HG02981 (cell line): Measurements from ENCODE around the gene CEP128.

Experiments
- ATAC-seq: cut with Tn5 transposase; IDR thresholded peaks from one replicate; pipeline ENCODE4 v1.9.1; 2021; ENCODE audit warnings: mild to moderate bottlenecking, moderate library complexity; ENCODE audit not compliant: unreplicated experiment

CEP128 gene

DNA sequence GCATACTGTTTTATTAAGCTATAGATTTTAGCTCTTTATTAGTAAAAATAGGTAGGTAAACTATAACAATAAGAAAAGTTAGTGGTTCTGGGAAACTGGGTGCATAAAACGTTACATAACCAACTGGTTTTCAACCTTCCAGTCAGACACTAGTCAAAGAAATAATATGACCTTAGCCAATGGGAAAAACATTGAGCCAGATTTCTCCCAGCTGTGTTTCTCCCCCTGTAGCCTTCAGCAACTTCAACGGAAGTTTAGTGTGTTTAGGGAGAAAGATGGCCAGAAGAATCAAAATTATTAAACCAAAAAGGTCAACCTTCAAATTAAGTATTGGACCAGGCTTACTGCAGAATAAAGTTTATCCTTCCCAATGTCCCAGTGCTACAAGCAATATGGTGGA, 446.8 kb downstream of the CEP128 start:
- ATAC-seq, result no peak

DNA sequence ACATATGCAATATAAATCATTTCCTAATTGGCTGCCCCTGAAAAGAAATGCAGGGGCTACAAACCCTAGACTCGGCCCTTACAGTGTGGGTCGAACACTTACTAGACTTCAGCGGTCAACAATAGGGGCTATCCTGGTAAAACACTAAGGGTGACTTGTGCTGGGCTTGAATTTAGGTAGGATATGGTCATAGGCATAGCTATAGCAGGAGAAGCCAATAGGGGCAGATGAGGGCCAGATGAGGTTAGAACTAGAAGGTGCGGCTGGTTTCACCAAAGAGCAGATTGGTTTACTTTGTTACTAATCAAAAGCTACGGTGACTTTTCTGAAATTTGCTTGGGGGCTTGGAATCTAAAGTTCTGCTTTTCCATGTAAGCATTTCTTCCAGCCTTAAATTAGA, 447.9 kb downstream of the CEP128 start:
- ATAC-seq, result no peak

DNA sequence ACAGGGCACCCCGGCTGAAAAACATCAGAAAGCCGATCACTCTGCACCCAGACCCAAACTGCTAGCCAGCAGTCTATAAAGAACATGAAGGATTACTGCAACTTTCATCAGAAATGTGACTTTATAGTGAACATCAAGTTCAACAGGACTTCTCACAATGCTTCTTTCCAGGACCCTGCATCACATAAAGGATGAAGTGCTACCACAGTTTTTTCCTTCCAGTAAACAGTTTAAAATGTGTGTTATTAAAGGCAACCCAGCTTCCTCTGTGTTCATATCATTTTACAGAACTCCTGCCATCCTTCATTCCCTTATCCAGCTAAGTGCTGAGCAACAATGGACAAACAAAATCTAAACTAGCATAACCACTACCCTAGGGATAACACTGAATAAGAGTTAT, 449.9 kb downstream of the CEP128 start:
- peak; percentile 13 for ATAC-seq

DNA sequence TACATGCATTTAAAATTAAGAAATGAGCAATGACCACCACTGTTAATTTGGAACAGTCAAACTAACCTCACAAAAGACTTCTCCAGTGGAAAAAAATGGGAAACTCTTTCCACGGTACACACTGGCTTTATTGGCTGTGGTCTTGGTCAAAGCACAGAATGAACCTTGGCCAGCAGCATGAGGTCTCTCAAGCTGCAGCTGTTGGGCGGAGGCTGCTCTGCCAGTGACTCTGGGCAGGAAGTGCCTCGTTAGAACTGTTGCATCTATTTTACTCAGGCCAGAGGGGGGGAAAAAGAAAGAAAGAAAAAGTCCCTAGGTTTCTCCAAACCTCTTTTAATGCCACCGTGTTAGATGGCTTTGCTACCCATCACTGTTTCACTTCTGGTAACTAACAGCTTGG, 450.4 kb downstream of the CEP128 start:
- peak; percentile 86 for ATAC-seq

DNA sequence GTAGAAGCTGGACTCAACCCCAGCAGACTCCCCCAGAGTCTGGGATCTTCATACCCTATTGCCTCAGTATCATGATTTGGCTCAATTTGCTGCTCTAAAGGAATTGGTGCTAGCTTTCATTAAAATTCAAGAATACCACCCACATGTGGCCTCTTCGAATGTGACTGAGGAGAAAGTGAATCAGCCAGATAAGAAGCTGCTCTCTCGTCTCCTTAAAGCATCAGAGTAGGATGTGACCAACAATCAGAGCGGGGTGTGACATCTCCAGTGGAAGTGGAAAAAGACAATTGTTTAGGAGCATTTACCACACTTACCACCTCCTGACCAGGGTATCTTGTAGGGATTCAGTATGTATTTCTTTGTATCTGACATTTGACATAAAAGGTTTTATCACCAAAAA, 452.0 kb downstream of the CEP128 start:
- no peak for ATAC-seq

DNA sequence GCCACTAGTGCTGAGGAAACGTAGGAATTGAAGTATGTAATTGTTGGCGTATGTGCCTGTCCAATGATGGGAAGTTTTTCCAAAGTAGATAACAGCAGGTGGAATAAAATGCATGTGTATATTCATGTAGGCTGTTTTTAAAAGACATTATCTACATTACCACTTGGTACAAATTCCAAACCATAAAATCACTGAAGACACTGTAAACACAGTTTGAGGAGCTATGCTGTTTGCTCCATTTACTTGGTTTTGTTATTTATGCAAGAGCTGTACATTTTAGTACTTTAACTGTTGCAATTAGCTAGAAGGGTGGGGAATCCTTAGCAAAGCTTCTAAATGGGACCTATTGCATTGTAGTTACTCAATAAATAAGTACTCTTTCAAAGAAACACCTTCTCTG, 455.8 kb downstream of the CEP128 start:
- no peak for ATAC-seq

DNA sequence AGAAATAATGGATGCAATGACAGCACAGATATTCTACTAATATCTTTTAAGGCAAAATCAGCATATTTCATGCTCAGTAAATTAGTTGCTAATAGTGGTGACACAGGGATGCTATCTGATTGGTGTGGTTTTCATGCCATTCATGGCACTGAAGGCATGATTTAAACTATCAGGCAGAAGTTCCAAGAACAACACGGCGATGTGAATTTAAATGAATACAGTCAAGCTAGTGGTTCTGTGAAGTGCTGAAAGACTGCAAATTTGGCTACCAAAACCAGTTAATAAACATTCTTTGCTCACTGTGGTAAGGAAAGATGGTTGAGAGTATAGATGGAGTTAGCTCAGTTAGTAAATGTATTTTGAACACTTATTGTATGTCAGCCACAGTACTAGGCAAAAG, 458.2 kb downstream of the CEP128 start:
- ATAC-seq, result no peak

DNA sequence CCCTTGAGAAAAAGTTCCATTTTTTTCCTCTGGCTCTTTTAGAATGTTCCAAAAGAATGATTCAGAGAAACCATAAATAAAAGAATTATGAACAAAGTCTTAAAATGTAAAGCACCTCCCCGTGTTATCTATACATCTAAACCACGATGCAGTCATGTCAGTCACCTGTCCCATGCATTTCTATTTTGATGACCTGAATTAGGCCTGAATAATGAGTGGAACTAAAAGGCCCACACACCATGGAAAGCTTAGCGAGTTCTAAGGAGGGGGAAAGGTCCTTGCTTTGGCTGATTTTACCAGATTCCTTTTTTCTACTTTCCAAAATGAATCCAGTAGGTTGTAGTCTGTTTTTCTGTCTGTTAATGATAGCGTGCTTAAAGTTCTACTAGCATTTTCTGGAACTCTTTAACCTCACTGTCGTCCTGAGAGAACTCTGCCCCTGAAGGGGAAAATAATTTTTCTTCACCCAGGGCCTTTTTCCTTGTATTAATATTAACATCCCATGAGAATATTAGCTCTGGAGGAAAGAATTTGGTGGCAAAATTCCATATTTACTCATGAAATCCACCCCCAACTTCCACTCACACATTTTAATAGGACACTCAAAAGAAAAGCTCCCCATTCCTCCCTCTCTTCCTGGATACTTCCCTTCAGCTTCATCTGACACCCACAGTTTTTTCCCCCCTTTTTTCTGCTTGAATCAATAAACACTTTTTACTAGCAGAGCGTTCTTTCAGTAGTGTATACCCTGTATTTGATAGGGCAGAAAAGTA, 464.0 kb downstream of the CEP128 start:
- no peak for ATAC-seq

DNA sequence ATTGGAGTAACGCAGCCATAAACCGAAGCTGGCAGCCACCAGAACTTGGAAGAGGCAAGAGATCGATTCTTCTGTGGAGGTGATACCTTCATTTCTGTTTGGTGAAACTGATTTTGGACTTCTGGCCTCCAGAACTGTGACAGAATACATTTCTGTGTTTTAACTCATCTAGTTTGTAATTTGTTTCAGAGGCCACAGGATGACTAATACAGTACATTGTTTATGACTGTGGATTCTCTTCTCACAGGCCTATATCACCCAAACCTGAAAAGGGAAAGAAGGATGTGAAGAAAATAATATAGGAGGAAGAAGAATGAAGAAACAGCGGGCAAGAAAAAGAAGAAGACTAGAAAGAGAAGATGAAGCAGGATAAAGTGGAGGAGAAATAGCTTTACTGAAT, 466.5 kb downstream of the CEP128 start:
- ATAC-seq, result no peak

DNA sequence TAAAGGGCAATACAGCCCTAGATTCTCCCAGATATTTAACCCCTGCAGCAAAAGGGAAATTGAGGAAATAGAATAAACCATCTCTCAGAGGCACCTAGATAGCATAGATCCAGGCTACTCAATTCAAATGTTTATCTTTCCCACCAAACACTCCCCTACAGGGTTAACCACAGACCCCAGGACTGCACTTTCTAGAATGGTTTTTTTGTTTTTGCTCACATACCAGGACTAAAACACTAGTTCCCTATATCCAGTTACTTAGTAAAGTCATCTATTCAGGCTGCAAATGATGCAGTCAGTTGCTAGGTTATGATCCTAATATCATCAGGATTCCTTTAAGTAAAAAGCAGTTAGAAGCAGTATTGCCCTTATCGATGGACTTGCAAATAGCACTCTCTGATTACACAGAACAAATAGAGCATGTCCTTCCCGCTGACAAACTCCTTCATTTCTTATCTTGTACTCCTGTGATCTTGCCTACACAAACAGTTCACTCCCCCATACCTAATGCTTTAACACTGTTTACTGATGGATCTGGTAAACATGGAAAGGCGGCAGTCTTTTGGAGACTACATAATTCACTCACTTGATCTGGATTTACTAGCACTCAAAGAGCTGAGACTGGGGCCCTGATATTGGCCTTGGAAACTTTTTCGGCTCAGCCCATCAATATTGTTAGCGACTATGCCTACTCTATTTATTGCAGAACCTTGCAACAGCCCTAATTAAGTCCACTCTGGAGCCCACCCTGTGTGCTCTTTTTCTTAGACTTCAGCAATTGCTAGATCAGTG, 473.0 kb downstream of the CEP128 start:
- ATAC-seq, result no peak

DNA sequence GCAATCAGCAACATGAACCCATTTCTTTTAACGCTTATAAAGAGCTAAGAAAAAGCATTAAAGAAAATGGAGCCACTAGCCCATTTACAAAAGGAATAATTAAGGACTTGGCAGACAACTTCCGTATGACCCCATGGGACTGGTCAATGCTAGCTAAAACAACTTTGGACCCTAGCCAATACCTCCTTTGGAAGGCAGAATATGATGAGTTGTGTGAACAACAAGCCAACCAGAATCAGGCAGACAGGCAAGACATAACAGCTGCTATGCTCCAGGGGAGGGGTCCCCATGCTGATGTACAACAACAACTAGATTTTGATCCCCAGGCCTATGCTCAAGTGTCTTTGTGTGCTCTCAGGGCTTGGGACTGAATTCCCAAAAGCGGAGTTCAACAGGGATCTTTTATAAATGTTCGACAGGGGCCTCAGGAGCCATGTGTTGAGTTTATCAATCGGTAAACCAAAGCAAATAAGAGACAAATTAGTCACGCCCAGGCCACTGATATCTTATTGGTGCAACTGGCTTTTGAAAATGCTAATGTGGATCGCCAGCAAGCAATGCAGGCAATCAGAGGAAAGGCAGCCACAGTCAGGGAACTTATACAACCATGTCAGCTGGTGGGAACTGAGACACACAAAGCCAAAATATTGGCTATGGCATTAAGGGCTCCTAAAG, 475.9 kb downstream of the CEP128 start:
- no peak for ATAC-seq

DNA sequence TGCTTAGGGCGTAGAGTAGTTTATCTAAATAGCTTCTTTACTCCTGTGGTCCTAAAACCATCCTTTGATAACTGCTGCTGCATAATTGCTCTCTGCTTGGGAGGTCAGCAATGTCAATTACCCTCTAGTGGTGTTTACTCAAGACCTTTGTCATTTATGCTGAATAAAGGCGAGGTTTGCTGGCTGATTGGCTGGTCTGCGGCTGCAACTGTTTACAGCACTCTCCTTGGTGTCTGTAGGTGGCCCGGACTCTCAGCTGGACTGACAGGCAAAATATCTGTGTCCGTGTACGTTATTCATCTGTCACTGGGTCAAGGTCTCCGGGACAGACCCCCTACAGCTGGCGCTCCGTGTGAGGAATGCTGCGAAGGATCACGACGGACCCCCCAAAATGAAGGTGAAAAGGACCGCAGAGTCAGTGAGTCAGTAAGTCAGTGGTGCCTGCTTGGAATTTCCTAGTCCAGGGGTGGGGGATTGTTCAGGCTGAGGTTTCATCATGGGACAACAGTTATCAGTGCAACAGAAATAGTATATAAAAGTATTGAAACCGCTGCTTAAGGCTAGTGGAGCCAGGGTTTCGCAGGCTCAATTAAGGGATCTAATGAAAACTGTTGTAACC, 476.9 kb downstream of the CEP128 start:
- no peak for ATAC-seq

DNA sequence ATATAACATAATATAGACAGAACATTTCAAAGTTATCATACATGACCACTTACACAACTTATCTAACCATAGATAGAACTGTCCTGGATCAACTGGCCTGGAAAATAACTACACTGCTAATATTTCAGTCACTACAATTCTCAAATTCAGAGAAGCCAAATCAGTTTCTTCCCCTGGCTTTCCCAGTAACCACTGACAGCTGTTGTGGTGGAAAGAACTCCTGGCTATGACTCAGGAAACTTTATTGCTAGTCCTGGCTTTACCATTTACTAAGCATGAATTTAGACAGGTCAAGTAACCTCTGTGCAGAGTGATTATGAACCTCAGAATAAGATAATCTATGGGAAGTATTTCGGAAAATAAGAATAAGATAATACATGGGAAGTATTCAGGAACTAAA, 485.3 kb downstream of the CEP128 start:
- ATAC-seq, result no peak

DNA sequence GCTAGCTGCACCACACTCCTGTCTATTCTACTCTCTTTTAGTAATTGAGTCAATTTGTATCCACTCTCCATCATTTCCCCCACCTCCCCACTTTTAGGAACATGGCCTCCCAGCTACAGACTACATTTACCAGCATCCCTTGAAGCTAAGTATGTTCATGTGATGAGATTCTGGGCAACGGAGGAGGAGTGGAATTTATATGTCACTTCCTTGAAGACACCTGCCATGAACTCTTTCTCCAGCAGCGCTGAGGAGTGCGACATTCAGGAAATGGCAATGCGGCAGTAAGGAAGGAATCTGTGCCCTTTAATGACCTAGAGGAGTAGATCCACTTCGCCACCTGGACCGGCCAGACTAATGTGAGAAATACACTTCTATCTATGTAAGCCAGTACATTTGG, 486.5 kb downstream of the CEP128 start:
- ATAC-seq, result no peak

DNA sequence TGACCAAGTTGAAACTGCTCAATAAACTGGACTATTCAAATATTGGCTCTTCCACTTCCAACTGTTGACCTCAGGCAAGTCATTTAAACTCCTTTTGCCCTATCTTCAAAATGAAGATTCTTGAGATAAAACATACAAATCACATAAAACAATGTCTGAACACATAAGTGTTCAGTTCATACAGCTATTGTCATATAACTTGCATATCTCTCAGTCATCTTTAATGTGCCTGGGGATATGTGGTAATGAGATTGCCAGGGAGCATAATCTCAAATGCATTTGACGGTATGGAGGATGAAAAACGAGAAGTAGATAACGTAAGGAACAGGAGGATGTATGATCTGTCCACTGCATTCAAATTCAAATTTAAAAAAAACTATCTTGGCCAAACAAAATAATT, 493.3 kb downstream of the CEP128 start:
- ATAC-seq, result no peak

DNA sequence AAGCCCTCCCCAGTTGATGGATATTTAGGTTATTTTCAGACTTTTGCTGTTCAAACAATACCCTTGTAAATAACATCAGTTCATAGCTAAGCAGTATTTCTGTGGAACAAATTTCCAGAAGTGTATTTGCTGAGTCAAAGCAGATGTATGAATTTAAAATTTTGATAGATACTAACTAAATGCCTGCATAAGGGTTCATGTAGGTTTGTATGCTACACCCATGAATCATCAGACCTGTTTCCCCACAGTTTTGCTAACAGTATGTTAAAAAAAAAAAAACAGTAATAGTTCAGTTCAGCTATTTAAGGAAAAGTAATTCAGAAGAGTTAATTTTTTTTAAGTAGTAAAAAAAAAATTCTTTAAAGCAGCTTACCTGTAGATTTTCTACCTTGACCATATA, 494.1 kb downstream of the CEP128 start:
- ATAC-seq, result no peak
